ENCODE results near the gene LARP6. TPM values are rescaled to one million over a fixed set of nuclear protein-coding genes. Genes with fewer than 3 reads are reported as not detected.
A peak's percentile ranks its signal among the peaks of the same experiment; 100 is the strongest.
"Not testable (repeated sequence)": the region's sequence is repeated elsewhere in the genome, so short reads cannot be mapped to it uniquely, and the experiment has no call there.

Gene LARP6
- total RNA-seq, 1 donor from 2014 or later = 20.5 TPM

DNA sequence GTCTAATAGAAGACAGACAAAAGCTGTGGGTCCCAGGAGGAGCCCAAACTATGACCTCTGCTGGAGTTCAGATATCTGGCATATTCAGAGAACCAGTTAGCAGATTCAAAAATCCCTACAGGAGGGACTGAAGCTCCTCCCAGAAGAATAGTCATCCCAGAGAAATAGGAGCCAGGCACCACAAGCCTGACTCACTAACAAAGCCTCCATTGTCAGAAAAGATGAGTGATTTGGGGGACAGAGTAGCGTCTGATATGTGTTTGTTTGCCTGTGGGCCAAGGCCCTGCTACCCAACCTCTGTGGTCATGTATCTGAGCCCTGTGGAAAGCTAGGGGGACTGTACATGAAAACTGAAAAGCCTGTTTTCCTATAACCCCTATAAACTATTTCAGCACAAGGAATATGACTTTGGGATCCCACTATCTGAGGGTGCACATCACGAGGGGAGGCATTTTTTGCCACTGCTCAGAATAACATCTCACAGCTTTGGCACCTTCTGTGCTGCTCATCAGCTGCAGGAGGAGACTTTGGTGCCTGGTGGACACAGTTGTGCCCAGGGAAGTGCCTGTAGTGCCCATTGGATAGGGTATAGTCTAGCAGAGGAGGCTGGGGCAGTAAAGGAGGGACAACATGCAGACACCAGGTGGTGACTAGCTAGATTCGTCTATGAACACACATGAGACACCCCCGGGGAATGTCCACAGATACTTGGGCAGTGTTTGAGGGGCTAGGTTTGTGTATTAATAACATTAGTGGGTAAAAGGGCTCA, 9.7 kb upstream of the LARP6 start:
- Mint-ChIP-seq H3K4me1 (peaks cover 24% of the 10 kb centered on the region), H3K4me3 (peak overlapping the region; percentile 13), H3K36me3 (ENCODE audit: low read depth) (no peaks in the 10 kb centered on the region), H3K27ac (ENCODE audit: unreplicated experiment) (peak overlapping the region; percentile 59), H3K9me3 (no peaks in the 10 kb centered on the region), H3K27me3 (ENCODE audit: low read depth) (no peaks in the 10 kb centered on the region)
- DNase-seq (ENCODE audit: low read depth, low spot score) = no peak
- no peak for TF ChIP-seq CTCF (conservative IDR thresholded peaks at IDR 0.05)

- peak overlapping the region; percentile 36 for H3K4me3 Mint-ChIP-seq
- no peak for TF ChIP-seq CTCF (conservative IDR thresholded peaks at IDR 0.05)
- DNase-seq (ENCODE audit: low read depth, low spot score) = no peak
- no peaks in the 10 kb centered on the region for H3K9me3 Mint-ChIP-seq
- H3K36me3 Mint-ChIP-seq (ENCODE audit: low read depth) = no peaks in the 10 kb centered on the region
- peak overlapping the region; percentile 48 for H3K27ac Mint-ChIP-seq (ENCODE audit: unreplicated experiment)
- H3K27me3 Mint-ChIP-seq (ENCODE audit: low read depth) = no peaks in the 10 kb centered on the region
- H3K4me1 Mint-ChIP-seq = peaks cover 19% of the 10 kb centered on the region
Measured at GRCh38 chr15:70859998-70860397, 6.0 kb upstream of the LARP6 start.

GRCh38 chr15:70859322-70859908, 5.5 kb upstream of the LARP6 start:
- no peak for TF ChIP-seq CTCF (conservative IDR thresholded peaks at IDR 0.05)
- Mint-ChIP-seq H3K4me1 (peaks cover 23% of the 10 kb centered on the region), H3K27ac (ENCODE audit: unreplicated experiment) (no peak overlapping the region), H3K36me3 (ENCODE audit: low read depth) (no peaks in the 10 kb centered on the region), H3K9me3 (no peaks in the 10 kb centered on the region), H3K4me3 (no peak overlapping the region), H3K27me3 (ENCODE audit: low read depth) (no peaks in the 10 kb centered on the region)
- DNase-seq (ENCODE audit: low read depth, low spot score) = no peak

DNA sequence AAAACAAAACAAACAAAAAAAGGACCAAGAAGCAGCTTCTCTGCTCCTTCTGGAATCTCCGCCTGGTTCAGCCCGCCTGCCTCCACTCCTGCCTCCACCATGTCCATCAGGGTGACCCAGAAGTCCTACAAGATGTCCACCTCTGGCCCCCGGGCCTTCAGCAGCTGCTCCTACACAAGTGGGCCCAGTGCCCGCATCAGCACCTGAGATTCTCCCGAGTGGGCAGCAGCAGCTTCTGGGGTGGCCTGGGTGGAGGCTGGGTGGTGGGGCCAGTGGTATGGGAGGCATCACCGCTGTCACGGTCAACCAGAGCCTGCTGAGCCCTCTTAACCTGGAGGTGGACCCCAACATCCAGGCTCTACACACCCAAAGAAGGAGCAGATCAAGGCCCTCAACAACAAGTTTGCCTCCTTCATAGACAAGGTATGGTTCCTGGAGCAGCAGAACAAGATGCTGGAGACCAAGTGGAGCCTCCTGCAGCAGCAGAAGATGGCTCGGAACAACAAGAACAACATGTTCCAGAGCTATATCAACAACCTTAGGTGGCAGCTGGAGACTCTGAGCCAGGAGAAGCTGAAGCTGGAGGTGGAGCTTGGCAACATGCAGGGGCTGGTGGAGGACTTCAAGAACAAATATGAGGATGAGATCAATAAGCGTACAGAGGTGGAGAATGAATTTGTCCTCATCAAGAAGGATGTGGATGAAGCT, 4.8 kb upstream of the LARP6 start:
- H3K4me1 Mint-ChIP-seq = peaks cover 19% of the 10 kb centered on the region
- not testable (repeated sequence) for H3K9me3 Mint-ChIP-seq; H3K27me3 Mint-ChIP-seq (ENCODE audit: low read depth); DNase-seq (ENCODE audit: low read depth, low spot score); H3K4me3 Mint-ChIP-seq; H3K36me3 Mint-ChIP-seq (ENCODE audit: low read depth); H3K27ac Mint-ChIP-seq (ENCODE audit: unreplicated experiment)

- Mint-ChIP-seq H3K4me3 (no peak overlapping the region), H3K27ac (ENCODE audit: unreplicated experiment) (no peak overlapping the region), H3K27me3 (ENCODE audit: low read depth) (no peaks in the 10 kb centered on the region), H3K36me3 (ENCODE audit: low read depth) (no peaks in the 10 kb centered on the region), H3K4me1 (peaks cover 14% of the 10 kb centered on the region), H3K9me3 (no peaks in the 10 kb centered on the region)
- no peak for TF ChIP-seq CTCF (conservative IDR thresholded peaks at IDR 0.05)
- no peak for DNase-seq (ENCODE audit: low read depth, low spot score)
Measured at GRCh38 chr15:70857562-70858285, 3.8 kb upstream of the LARP6 start.
